ENCODE measurements around the gene ANO2.
"Not testable (repeated sequence)": the region's sequence is repeated elsewhere in the genome, so short reads cannot be mapped to it uniquely, and the experiment has no call there.

ANO2 gene

GRCh38 chr12:5689773-5690172 lies 255.3 kb downstream of the ANO2 start:
- in situ Hi-C loops (cut with HindIII; ENCODE audit: low sequenced_read_pairs), result no loop called here

- in situ Hi-C loops (cut with HindIII; ENCODE audit: low sequenced_read_pairs), result no loop called here
Observed at GRCh38 chr12:5688226-5688625, 256.8 kb downstream of the ANO2 start.

- in situ Hi-C loops (cut with HindIII; ENCODE audit: low sequenced_read_pairs), result no loop called here
Observed at GRCh38 chr12:5685935-5686334, 259.1 kb downstream of the ANO2 start.

- in situ Hi-C loops (cut with HindIII; ENCODE audit: low sequenced_read_pairs), result no loop called here
Observed at GRCh38 chr12:5684989-5685388, 260.1 kb downstream of the ANO2 start.

GRCh38 chr12:5682581-5682980 lies 262.5 kb downstream of the ANO2 start:
- in situ Hi-C loops (cut with HindIII; ENCODE audit: low sequenced_read_pairs), result no loop called here

- in situ Hi-C loops (cut with HindIII; ENCODE audit: low sequenced_read_pairs), result no loop called here
Observed at GRCh38 chr12:5678176-5678575, 266.9 kb downstream of the ANO2 start.

GRCh38 chr12:5669624-5670023 lies 275.4 kb downstream of the ANO2 start:
- in situ Hi-C loops (cut with HindIII; ENCODE audit: low sequenced_read_pairs), result not testable (repeated sequence)

GRCh38 chr12:5665615-5666014 lies 279.4 kb downstream of the ANO2 start:
- in situ Hi-C loops (cut with HindIII; ENCODE audit: low sequenced_read_pairs), result no loop called here

- in situ Hi-C loops (cut with HindIII; ENCODE audit: low sequenced_read_pairs), result no loop called here
Observed at GRCh38 chr12:5661811-5662210, 283.2 kb downstream of the ANO2 start.

GRCh38 chr12:5660238-5660637 lies 284.8 kb downstream of the ANO2 start:
- in situ Hi-C loops (cut with HindIII; ENCODE audit: low sequenced_read_pairs), result no loop called here

- in situ Hi-C loops (cut with HindIII; ENCODE audit: low sequenced_read_pairs), result not testable (repeated sequence)
Observed at GRCh38 chr12:5658339-5658941, 286.6 kb downstream of the ANO2 start.

- in situ Hi-C loops (cut with HindIII; ENCODE audit: low sequenced_read_pairs), result no loop called here
Observed at GRCh38 chr12:5656836-5657235, 288.2 kb downstream of the ANO2 start.

- in situ Hi-C loops (cut with HindIII; ENCODE audit: low sequenced_read_pairs), result no loop called here
Observed at GRCh38 chr12:5655120-5655519, 289.9 kb downstream of the ANO2 start.

GRCh38 chr12:5654019-5654418 lies 291.0 kb downstream of the ANO2 start:
- in situ Hi-C loops (cut with HindIII; ENCODE audit: low sequenced_read_pairs), result no loop called here

GRCh38 chr12:5650829-5651461 lies 294.1 kb downstream of the ANO2 start:
- in situ Hi-C loops (cut with HindIII; ENCODE audit: low sequenced_read_pairs), result no loop called here

- in situ Hi-C loops (cut with HindIII; ENCODE audit: low sequenced_read_pairs), result no loop called here
Observed at GRCh38 chr12:5650281-5650680, 294.8 kb downstream of the ANO2 start.

GRCh38 chr12:5648692-5649359 lies 296.2 kb downstream of the ANO2 start:
- in situ Hi-C loops (cut with HindIII; ENCODE audit: low sequenced_read_pairs), result no loop called here

GRCh38 chr12:5643266-5643665 lies 301.8 kb downstream of the ANO2 start:
- in situ Hi-C loops (cut with HindIII; ENCODE audit: low sequenced_read_pairs), result no loop called here

GRCh38 chr12:5637698-5638097 lies 307.4 kb downstream of the ANO2 start:
- in situ Hi-C loops (cut with HindIII; ENCODE audit: low sequenced_read_pairs), result no loop called here

GRCh38 chr12:5636907-5637306 lies 308.2 kb downstream of the ANO2 start:
- in situ Hi-C loops (cut with HindIII; ENCODE audit: low sequenced_read_pairs), result no loop called here

GRCh38 chr12:5633106-5633505 lies 312.0 kb downstream of the ANO2 start:
- in situ Hi-C loops (cut with HindIII; ENCODE audit: low sequenced_read_pairs), result no loop called here

- in situ Hi-C loops (cut with HindIII; ENCODE audit: low sequenced_read_pairs), result no loop called here
Observed at GRCh38 chr12:5632453-5632852, 312.6 kb downstream of the ANO2 start.
